Pancreas (tissue), 10 donors: ENCODE results near the gene ZNF200. TPM values are rescaled to one million over a fixed set of nuclear protein-coding genes. Genes with fewer than 3 reads are reported as not detected.

Experiments used
- ATAC-seq, 4 donors: fragments of 200-7000 bp; cut with Tn5 transposase; one replicate each; pipeline versions ENCODE4 v1.8.0 to v1.9.1; 2020; ENCODE audit warnings: mild to moderate bottlenecking in 4 of 4, moderate library complexity in 4 of 4
- DNase-seq, 6 donors: peaks; one replicate each; pipeline ENCODE4 v3.0.0-alpha.2; 2020
- FAIRE-seq: peaks from 2 replicates; lab custom pipeline; 2012; peaks lifted over from hg19 to GRCh38; lab: Jason Lieb, UNC
- H3K27ac ChIP-seq, 4 donors: fragments of 200-600 bp; sonication (generic); 1 replicate in 3 of 4; 2 replicates in 1 of 4; pipeline versions ENCODE4 v1.5.0 to v1.8.0; 2020
- H3K27me3 ChIP-seq, 4 donors: fragments of 200-600 bp; one replicate each; pipeline ENCODE4 v1.8.0; 2021
- H3K36me3 ChIP-seq, 3 donors: fragments of 200-600 bp; sonication (generic) in 1 of 3; one replicate each; pipeline versions ENCODE4 v1.5.0 to v1.8.0; 2020 to 2021
- H3K4me1 ChIP-seq, 3 donors: fragments of 200-600 bp; one replicate each; pipeline ENCODE4 v1.8.0; 2021
- H3K4me3 ChIP-seq, 4 donors: fragments of 200-600 bp; sonication (generic) in 2 of 4; one replicate each; pipeline versions ENCODE4 v1.5.0 to v1.8.0; 2020 to 2021
- H3K9me3 ChIP-seq, 4 donors: fragments of 200-600 bp; one replicate each; pipeline ENCODE4 v1.8.0; 2021
- WGBS, 2 donors: extraction: QIAGEN DNeasy Blood & Tissue Kit; methylation state at CpG; one replicate each; pipeline ENCODE4 v1.1.7; 2013; 5-methylcytosine and 5-hydroxymethylcytosine counted together
- intact Hi-C, 3 donors: fragments of 100-400 bp; cut with DNase I; formaldehyde crosslinking; loops; one replicate each; pipeline versions ENCODE4 v1.11.1 to v1.14.2; 2022
- polyA plus RNA-seq, 2 donors: library from polyadenylated mRNA; stranded (reverse); fragments of 200-250 nt; gene quantifications; one replicate each; pipeline ENCODE4 v1.2.3, GENCODE V29; 2013
- total RNA-seq, 6 donors: library from RNA; stranded (reverse); fragmentation: NEBNext Ultra II Directional in 4 of 6; extraction: Animal tissue kit (Norgen Biotek cat#: 25700) in 4 of 6; gene quantifications; one replicate each; pipeline versions ENCODE4 v1.2.1 to v1.2.4, GENCODE V29; 2021 to 2023
- TF ChIP-seq, protein P1 (sequence below), 4 donors: fragments of 200-600 bp; sonication (generic) in 3 of 4; IDR thresholded peaks; one replicate each; pipeline versions ENCODE4 v1.5.0 to v1.8.0; 2021; ENCODE audit warnings: antibody characterized with exemption in 4 of 4
- donor health status: healthy with polysubstance abuse.
- donor health status: DM: no; HTN: no; CAD: no; lungs with moderate emphysema.
- donor health status: DM: no; HTN: no; CAD: no.
- donor health status: control.
- donor health status: control.
- donor health status: Bipolar disorder and iron deficiency.
- donor health status: DM: yes; HTN: yes; CAD: no.
- donor health status: DM: no; HTN: no; CAD: no.
- donor health status: DM: no; HTN: no; CAD: no.
- donor health status: DM: yes; HTN: yes; CAD: no.

Gene ZNF200, protein sequence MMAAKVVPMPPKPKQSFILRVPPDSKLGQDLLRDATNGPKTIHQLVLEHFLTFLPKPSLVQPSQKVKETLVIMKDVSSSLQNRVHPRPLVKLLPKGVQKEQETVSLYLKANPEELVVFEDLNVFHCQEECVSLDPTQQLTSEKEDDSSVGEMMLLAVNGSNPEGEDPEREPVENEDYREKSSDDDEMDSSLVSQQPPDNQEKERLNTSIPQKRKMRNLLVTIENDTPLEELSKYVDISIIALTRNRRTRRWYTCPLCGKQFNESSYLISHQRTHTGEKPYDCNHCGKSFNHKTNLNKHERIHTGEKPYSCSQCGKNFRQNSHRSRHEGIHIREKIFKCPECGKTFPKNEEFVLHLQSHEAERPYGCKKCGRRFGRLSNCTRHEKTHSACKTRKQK
- total RNA-seq = 1 to 10 TPM; 1.5 to 3.7 (median 2.2) TPM
- polyA plus RNA-seq = 1 to 10 TPM; 2.9 to 3.5 TPM

DNA sequence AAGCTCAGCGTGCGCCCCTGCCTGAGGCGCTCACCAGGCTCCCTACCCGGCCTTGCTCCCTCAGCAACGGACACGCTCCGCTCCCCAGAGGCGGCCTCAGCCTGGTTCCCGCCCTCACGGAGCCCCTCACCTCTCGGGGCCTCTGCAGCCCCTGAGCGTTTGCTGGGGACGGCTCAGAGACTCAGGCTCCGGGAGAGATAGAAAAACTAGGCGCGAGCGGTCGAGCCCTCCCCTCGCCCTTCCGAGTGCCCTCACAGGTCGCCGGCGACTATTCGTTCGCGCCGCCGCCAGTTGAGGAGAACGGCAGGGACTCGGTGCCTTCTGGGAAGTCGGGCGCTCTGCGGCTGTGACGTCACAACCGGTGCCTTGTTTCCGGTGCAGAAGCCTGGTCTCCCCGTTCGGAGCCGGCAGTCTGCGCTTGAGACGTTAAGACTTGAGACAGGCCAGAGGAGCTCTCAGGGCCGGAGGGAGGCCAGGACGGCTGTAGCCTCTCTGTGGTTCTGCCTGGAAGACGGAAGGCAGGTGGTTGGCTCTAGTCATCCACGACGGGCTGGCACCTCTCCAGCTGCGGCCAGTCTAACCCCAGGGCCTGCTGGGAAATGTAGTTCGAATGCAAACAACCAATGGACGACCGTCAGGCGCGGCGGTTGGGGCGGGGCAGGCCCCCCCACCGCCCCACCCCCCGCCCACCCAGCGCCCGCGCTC is at the start of gene ZNF200:
Gene ZNF200 (minus strand): TSS at position 302 of the 705 bp plus-strand sequence. CDS start 1,403 bp downstream, outside the sequence.
- Histone ChIP-seq H3K4me1 (peaks cover 0 to 8% (median 0%) of the 10 kb centered on the region in 3 donors), H3K27me3 (no peaks in the 10 kb centered on the region), H3K27ac (peak within 1 kb of the TSS; percentile 50 to 92 (median 83)), H3K9me3 (no peaks in the 10 kb centered on the region), H3K36me3 (peaks cover 0 to 25% (median 10%) of the 10 kb centered on the region in 3 donors), H3K4me3 (peak within 1 kb of the TSS; percentile 68 to 93 (median 86))
- DNase-seq (peak; percentile 93 to 98 (median 96)), ATAC-seq (peak; percentile 98 to 100 (median 100)), FAIRE-seq (no peak)
- intact Hi-C loops = no loop called here
- 1% methylated on average over 45 to 54 of the region's 59 CpGs for WGBS, 2 donors
- TF ChIP-seq, protein P1, sequence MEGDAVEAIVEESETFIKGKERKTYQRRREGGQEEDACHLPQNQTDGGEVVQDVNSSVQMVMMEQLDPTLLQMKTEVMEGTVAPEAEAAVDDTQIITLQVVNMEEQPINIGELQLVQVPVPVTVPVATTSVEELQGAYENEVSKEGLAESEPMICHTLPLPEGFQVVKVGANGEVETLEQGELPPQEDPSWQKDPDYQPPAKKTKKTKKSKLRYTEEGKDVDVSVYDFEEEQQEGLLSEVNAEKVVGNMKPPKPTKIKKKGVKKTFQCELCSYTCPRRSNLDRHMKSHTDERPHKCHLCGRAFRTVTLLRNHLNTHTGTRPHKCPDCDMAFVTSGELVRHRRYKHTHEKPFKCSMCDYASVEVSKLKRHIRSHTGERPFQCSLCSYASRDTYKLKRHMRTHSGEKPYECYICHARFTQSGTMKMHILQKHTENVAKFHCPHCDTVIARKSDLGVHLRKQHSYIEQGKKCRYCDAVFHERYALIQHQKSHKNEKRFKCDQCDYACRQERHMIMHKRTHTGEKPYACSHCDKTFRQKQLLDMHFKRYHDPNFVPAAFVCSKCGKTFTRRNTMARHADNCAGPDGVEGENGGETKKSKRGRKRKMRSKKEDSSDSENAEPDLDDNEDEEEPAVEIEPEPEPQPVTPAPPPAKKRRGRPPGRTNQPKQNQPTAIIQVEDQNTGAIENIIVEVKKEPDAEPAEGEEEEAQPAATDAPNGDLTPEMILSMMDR (IDR thresholded peaks at IDR 0.05) = no peak

DNA sequence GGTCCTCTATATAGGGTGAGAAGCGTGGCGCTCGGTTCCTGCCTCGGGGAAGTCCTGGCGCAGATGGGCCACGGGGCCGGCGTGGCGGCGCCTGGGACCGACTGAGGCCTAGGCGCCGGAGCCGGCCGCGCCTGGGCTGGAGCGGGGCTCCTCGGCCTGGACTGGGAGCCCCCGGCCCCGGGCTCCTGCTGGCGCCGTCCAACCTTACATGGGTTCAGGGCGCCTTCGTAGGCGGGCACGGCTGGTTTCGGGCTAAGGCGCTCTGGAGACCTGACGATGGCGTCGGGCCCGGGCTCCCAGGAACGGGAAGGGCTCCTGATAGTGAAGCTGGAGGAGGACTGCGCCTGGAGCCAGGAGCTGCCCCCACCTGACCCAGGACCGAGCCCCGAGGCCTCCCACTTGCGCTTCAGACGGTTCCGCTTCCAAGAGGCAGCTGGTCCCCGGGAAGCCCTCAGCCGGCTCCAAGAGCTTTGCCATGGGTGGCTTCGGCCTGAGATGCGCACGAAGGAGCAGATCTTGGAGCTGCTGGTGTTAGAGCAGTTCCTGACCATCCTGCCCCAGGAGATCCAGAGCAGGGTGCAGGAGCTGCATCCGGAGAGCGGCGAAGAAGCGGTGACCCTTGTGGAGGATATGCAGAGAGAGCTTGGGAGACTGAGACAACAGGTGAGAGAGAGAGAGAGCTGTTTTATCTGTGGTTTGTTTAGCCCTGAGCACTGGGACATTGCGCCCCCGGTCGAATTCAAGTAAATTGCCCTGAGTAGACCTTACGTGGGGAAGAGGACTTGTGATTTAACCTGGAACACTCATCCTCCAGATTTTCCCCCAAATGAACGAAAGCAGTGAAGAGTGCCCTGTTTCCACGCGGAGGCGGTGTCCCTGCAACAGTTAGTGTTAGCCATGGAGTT is 48.8 kb upstream of the ZNF200 start:
- Histone ChIP-seq H3K36me3 (peaks cover 3 to 16% (median 5%) of the 10 kb centered on the region in 3 donors), H3K4me1 (peaks cover 0 to 19% (median 9%) of the 10 kb centered on the region in 3 donors), H3K27ac (peak overlapping the region; percentile 98 to 100 (median 98)), H3K4me3 (peak overlapping the region; percentile 76 to 97 (median 88)), H3K9me3 (no peaks in the 10 kb centered on the region), H3K27me3 (no peaks in the 10 kb centered on the region)
- DNase-seq = peak in 3 of 6 donors; percentile 46 to 78 (median 64)
- TF ChIP-seq, protein P1 (IDR thresholded peaks at IDR 0.05) = no peak
- ATAC-seq = peak in 2 of 4 donors; percentile 0 to 29
- FAIRE-seq = no peak
- intact Hi-C loops = no loop called here
- WGBS, 2 donors = 4 to 5% methylated on average over 54 to 56 of the region's 56 CpGs

DNA sequence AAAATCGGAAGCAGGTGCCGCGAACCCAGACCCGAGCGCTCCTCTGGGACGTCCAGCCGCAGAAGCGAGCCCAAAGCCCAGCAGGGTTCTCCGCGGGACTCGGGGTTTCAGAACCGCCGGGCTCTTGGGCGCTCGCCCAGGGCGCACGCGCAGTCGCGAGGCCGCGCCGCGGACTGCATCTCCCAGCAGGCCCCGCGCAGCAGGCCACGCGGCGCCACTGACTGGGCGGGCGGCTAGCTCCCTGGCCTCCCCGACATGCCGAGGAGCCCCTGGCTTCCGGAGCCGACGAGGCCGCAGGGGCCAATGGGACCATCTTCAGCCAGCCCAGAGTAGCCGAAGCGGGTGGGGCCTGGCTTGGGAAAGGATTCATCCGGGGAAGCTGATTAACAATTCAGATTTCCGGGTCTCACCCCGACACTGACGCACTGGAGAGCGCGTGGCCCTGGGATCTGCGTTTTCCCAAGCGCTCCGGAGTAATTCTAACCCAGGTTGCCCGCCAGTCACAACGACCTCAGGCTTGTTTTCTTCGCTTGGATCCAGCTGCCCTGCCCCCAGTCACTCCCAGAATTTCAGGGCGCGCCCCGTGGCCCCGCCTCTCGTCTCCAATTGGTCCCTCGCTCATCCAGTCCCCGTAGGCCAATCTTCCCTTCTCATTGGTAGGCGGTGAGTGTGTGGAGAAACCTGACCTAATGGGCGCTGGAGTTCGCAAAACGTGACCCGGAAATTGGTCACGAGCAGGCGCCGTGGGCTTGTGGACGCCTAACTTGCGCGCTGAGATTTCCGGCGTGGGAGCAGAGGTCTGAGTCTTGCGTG is 48.0 kb upstream of the ZNF200 start, which contains the start of gene ZNF263:
Gene ZNF263 (plus strand): TSS at position 762 of the 813 bp plus-strand sequence. CDS start 328 bp downstream, outside the sequence.
- FAIRE-seq (peak; percentile 92), DNase-seq (peak; percentile 92 to 97 (median 96)), ATAC-seq (peak; percentile 93 to 98 (median 94))
- H3K4me1 ChIP-seq = peaks cover 0 to 19% (median 9%) of the 10 kb centered on the region in 3 donors
- H3K4me3 ChIP-seq = peak within 1 kb of the TSS; percentile 76 to 97 (median 88)
- 0% methylated on average over 67 to 72 of the region's 72 CpGs for WGBS, 2 donors
- intact Hi-C loops = no loop called here
- peak within 1 kb of the TSS; percentile 98 to 100 (median 98) for H3K27ac ChIP-seq
- TF ChIP-seq, protein P1 (IDR thresholded peaks at IDR 0.05) = no peak
- H3K36me3 ChIP-seq = peaks cover 0 to 10% (median 0%) of the 10 kb centered on the region in 3 donors
- no peaks in the 10 kb centered on the region for H3K27me3 ChIP-seq
- no peaks in the 10 kb centered on the region for H3K9me3 ChIP-seq
